Esophagus squamous epithelium (tissue), 5 donors: ENCODE results near the gene NDC1. TPM values are rescaled to one million over a fixed set of nuclear protein-coding genes. Genes with fewer than 3 reads are reported as not detected.

Source experiments
- DNase-seq: peaks from one replicate; lab custom pipeline; 2025; lab: John Stamatoyannopoulos, UW
- H3K27ac ChIP-seq, 4 donors: fragments of 200-600 bp; sonication (generic); one replicate each; pipeline ENCODE4 v1.5.1; 2016 to 2019; ENCODE audit warnings: mild to moderate bottlenecking in 1 of 4
- H3K27me3 ChIP-seq, 4 donors: fragments of 200-600 bp; sonication (generic); 1 replicate in 3 of 4; 2 replicates in 1 of 4; pipeline versions ENCODE4 v1.5.1 to v1.6.0; 2017 to 2021; ENCODE audit warnings: antibody characterized with exemption in 1 of 4
- H3K36me3 ChIP-seq, 3 donors: fragments of 200-600 bp; sonication (generic); one replicate each; pipeline ENCODE4 v1.5.1; 2016 to 2019
- H3K4me1 ChIP-seq, 3 donors: fragments of 200-600 bp; sonication (generic); one replicate each; pipeline ENCODE4 v1.5.1; 2017 to 2019
- H3K4me3 ChIP-seq, 4 donors: fragments of 200-600 bp; sonication (generic); 1 replicate in 3 of 4; 2 replicates in 1 of 4; pipeline ENCODE4 v1.5.1; 2016 to 2019; ENCODE audit warnings: mild to moderate bottlenecking in 2 of 4, moderate library complexity in 1 of 4
- H3K9me3 ChIP-seq, 3 donors: fragments of 200-600 bp; sonication (generic); one replicate each; pipeline ENCODE4 v1.5.1; 2016 to 2019
- CTCF ChIP-seq, 6 experiments: fragments of 450-650 bp in 4 of 6; fragments of 200-600 bp in 2 of 6; sonication (generic) in 2 of 6; IDR thresholded peaks; one replicate each; pipeline ENCODE4 v1.5.1; 2016 to 2019; ENCODE audit warnings: antibody characterized with exemption in 6 of 6, mild to moderate bottlenecking in 4 of 6, moderate library complexity in 4 of 6
- POLR2A ChIP-seq, 4 donors: fragments of 450-650 bp; IDR thresholded peaks; one replicate each; pipeline ENCODE4 v1.6.1; 2017; ENCODE audit warnings: antibody characterized with exemption in 4 of 4, mild to moderate bottlenecking in 4 of 4, moderate library complexity in 3 of 4
- WGBS, 2 donors: methylation state at CpG; one replicate each; pipeline ENCODE4 v1.1.5; 2018; 5-methylcytosine and 5-hydroxymethylcytosine counted together
- intact Hi-C: fragments of 100-400 bp; cut with DNase I; formaldehyde crosslinking; loops from one replicate; pipeline ENCODE4 v1.15.0; 2022
- total RNA-seq, 4 donors: library from RNA; depleted of rRNA; stranded (reverse); fragments of >200 nt; gene quantifications; one replicate each; pipeline ENCODE4 v1.1.0, GENCODE V29; 2016
- donor health status: DM: yes; HTN: yes; CAD: no.

Gene NDC1
- total RNA-seq, 4 donors from 2014 or later = 7.2 to 29.1 (median 21.0) TPM

- intact Hi-C loops = no loop called here
- H3K4me1 ChIP-seq = peaks cover 0 to 4% (median 0%) of the 10 kb centered on the region in 3 donors
- H3K9me3 ChIP-seq = no peaks in the 10 kb centered on the region
- H3K36me3 ChIP-seq = peaks cover 3 to 81% (median 7%) of the 10 kb centered on the region in 3 donors
- TF ChIP-seq CTCF (IDR thresholded peaks at IDR 0.05) (peak in 5 of 6 experiments; percentile 46 to 76 (median 70)), POLR2A (IDR thresholded peaks at IDR 0.05) (no peak)
- no peaks in the 10 kb centered on the region for H3K27me3 ChIP-seq
- H3K4me3 ChIP-seq = no peak overlapping the region
- DNase-seq = no peak
- H3K27ac ChIP-seq = no peak overlapping the region
These were observed 22.9 kb upstream of the NDC1 start for GRCh38 chr1:53860967-53861411.

DNA sequence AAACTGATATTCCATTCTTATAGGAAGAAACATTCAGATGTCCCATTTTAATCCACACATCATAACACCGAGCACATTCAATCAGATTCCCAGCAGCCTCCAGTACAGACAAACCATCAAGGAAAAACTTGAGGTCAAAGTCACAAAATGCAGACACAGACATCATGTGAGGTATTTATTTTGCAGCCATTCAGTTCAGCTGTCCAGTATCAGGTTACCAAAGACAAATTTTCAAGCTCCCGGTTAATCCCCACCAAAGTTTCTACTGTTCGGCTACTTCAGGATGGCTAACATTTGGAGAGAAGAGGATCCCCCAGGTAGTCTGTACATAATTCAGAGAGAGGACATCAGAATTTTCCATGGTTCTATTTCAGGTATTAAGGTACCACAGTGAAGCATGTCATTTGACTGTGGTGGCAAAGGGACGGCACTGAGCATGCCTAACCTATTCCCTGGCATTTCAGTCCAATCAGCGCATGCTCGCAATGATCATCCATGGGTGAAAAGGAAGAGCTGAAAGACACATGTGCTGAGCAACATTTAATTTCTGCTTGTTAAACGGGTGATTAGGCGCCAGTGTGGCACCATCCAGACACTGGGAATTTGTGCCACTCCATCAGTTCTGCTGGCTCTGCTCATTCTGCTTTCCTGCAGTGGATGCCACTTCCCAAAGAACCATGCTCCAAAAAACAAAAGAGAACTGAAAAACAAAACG, 13.6 kb upstream of the NDC1 start:
- 83 to 84% methylated on average over 9 of the region's 9 CpGs for WGBS, 2 donors
- TF ChIP-seq POLR2A (IDR thresholded peaks at IDR 0.05) (no peak), CTCF (IDR thresholded peaks at IDR 0.05) (no peak)
- no peaks in the 10 kb centered on the region for H3K4me1 ChIP-seq
- DNase-seq = no peak
- intact Hi-C loops = no loop called here
- H3K9me3 ChIP-seq = no peaks in the 10 kb centered on the region
- no peak overlapping the region for H3K27ac ChIP-seq
- peaks cover 0 to 58% (median 7%) of the 10 kb centered on the region in 3 donors for H3K36me3 ChIP-seq
- H3K27me3 ChIP-seq = no peaks in the 10 kb centered on the region
- no peak overlapping the region for H3K4me3 ChIP-seq

DNA sequence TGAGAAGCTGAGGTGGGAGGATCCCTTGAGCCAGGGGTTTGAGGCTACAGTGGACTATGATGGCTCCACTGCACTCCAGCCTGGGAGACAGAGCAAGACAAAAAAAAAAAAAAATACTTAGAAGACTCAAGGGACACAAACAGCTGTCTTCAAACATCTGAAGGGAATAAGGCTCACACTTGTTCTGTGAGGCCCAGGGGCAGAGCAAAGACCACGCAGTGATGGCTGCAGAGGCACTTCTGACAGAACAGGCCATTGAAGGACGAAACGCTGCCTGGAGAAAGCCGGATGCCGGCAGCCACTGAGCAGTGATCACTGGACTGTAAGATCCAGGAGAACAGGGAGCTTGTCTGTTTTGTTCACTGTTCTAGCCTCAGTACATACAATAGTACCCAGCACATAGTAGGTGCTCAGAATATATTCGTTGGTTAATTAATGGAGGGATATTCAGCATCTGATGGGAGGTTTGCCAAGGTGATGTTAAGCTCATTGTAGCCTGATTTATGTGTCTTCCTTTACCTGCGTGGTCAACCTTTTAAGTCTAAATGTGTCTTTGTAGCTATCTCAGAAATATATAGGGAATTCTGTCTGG, 12.1 kb upstream of the NDC1 start:
- TF ChIP-seq CTCF (IDR thresholded peaks at IDR 0.05) (no peak), POLR2A (IDR thresholded peaks at IDR 0.05) (no peak)
- H3K4me1 ChIP-seq = no peaks in the 10 kb centered on the region
- H3K27ac ChIP-seq = no peak overlapping the region
- peaks cover 0 to 42% (median 6%) of the 10 kb centered on the region in 3 donors for H3K36me3 ChIP-seq
- no peak overlapping the region for H3K4me3 ChIP-seq
- WGBS, 2 donors = 85 to 91% methylated on average over 7 of the region's 7 CpGs
- no peaks in the 10 kb centered on the region for H3K9me3 ChIP-seq
- H3K27me3 ChIP-seq = no peaks in the 10 kb centered on the region
- intact Hi-C loops = no loop called here
- no peak for DNase-seq

GRCh38 chr1:53847980-53848379, 9.9 kb upstream of the NDC1 start:
- no peaks in the 10 kb centered on the region for H3K4me1 ChIP-seq
- no peak for TF ChIP-seq POLR2A (IDR thresholded peaks at IDR 0.05)
- TF ChIP-seq CTCF (IDR thresholded peaks at IDR 0.05) = no peak
- intact Hi-C loops = no loop called here
- peaks cover 0 to 20% (median 0%) of the 10 kb centered on the region in 3 donors for H3K36me3 ChIP-seq
- no peak overlapping the region for H3K4me3 ChIP-seq
- H3K9me3 ChIP-seq = peaks cover 0 to 3% (median 0%) of the 10 kb centered on the region in 3 donors
- H3K27ac ChIP-seq = no peak overlapping the region
- 88 to 93% methylated on average over 6 of the region's 6 CpGs for WGBS, 2 donors
- H3K27me3 ChIP-seq = no peaks in the 10 kb centered on the region
- no peak for DNase-seq

GRCh38 chr1:53842347-53842746, 4.3 kb upstream of the NDC1 start:
- peaks cover 0 to 10% (median 6%) of the 10 kb centered on the region in 3 donors for H3K9me3 ChIP-seq
- no peak for TF ChIP-seq CTCF (IDR thresholded peaks at IDR 0.05)
- no peak for TF ChIP-seq POLR2A (IDR thresholded peaks at IDR 0.05)
- no peak overlapping the region for H3K4me3 ChIP-seq
- 76 to 77% methylated on average over 3 of the region's 3 CpGs for WGBS, 2 donors
- no peak for DNase-seq
- H3K36me3 ChIP-seq = no peaks in the 10 kb centered on the region
- intact Hi-C loops = no loop called here
- no peaks in the 10 kb centered on the region for H3K27me3 ChIP-seq
- H3K27ac ChIP-seq = no peak overlapping the region
- peaks cover 0 to 8% (median 1%) of the 10 kb centered on the region in 3 donors for H3K4me1 ChIP-seq
